Gastrocnemius medialis (tissue), 4 donors: ENCODE measurements around the gene AP5Z1.

Experiments
- POLR2A ChIP-seq, 2 donors: fragments of 450-650 bp; IDR thresholded peaks; one replicate each; pipeline ENCODE4 v1.6.1; 2017; ENCODE audit warnings: antibody characterized with exemption in 2 of 2, mild to moderate bottlenecking in 2 of 2, moderate library complexity in 2 of 2
- TF ChIP-seq, protein P1 (sequence below), 5 experiments: fragments of 450-650 bp in 3 of 5; fragments of 200-600 bp in 2 of 5; sonication (generic) in 2 of 5; IDR thresholded peaks in 4 of 5; conservative IDR thresholded peaks in 1 of 5; 1 replicate in 4 of 5; 2 replicates in 1 of 5; pipeline ENCODE4 v1.5.1; 2016 to 2019; ENCODE audit warnings: antibody characterized with exemption in 5 of 5, mild to moderate bottlenecking in 3 of 5, moderate library complexity in 3 of 5

DNA sequence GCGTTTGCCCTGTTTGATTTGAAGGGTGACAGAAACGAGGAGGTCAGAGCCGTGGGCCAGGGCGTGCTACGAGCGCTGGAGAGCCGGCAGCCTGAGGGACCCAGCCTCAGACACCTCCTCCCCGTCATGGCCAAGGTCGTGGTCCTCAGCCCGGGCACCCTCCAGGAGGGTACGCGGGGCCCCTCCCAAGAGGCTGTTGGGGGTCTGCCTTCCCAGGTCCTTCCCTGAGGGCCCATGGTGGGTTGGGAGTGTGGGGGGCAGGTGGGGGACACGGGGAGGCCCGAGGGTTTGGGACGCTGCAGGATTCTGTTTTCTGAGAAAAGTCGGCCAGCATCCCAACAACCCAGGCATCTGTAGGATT, 7.8 kb downstream of the AP5Z1 start:
- TF ChIP-seq, protein P1, sequence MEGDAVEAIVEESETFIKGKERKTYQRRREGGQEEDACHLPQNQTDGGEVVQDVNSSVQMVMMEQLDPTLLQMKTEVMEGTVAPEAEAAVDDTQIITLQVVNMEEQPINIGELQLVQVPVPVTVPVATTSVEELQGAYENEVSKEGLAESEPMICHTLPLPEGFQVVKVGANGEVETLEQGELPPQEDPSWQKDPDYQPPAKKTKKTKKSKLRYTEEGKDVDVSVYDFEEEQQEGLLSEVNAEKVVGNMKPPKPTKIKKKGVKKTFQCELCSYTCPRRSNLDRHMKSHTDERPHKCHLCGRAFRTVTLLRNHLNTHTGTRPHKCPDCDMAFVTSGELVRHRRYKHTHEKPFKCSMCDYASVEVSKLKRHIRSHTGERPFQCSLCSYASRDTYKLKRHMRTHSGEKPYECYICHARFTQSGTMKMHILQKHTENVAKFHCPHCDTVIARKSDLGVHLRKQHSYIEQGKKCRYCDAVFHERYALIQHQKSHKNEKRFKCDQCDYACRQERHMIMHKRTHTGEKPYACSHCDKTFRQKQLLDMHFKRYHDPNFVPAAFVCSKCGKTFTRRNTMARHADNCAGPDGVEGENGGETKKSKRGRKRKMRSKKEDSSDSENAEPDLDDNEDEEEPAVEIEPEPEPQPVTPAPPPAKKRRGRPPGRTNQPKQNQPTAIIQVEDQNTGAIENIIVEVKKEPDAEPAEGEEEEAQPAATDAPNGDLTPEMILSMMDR (IDR thresholded peaks at IDR 0.05 in 4 of 5, conservative IDR thresholded peaks at IDR 0.05 in 1 of 5) = no peak
- TF ChIP-seq POLR2A (IDR thresholded peaks at IDR 0.05) = no peak
